ENCODE data around the gene FN1.

DNA sequence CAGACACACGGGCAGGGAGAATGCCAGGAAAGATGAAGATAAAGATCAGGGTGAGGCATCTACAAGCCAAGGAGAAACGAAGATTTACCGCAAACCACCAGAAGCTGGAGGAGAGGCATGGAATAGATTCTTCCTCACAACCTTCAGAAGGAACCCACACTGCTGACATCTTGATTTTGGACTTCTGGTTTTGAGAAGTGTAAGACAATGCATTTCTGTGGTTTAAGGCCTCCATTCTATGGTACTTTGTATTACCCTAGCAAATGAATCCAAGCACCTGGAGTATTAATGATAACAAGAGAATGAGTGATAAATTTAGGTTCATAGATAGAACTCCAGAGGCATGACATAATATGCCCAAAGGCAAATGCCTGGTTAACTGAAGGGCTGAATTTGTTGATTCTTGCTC lies 11.8 kb upstream of the FN1 start:
- TF ChIP-seq, protein P1, sequence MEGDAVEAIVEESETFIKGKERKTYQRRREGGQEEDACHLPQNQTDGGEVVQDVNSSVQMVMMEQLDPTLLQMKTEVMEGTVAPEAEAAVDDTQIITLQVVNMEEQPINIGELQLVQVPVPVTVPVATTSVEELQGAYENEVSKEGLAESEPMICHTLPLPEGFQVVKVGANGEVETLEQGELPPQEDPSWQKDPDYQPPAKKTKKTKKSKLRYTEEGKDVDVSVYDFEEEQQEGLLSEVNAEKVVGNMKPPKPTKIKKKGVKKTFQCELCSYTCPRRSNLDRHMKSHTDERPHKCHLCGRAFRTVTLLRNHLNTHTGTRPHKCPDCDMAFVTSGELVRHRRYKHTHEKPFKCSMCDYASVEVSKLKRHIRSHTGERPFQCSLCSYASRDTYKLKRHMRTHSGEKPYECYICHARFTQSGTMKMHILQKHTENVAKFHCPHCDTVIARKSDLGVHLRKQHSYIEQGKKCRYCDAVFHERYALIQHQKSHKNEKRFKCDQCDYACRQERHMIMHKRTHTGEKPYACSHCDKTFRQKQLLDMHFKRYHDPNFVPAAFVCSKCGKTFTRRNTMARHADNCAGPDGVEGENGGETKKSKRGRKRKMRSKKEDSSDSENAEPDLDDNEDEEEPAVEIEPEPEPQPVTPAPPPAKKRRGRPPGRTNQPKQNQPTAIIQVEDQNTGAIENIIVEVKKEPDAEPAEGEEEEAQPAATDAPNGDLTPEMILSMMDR (IDR thresholded peaks at IDR 0.05), result no peak
- TF ChIP-seq POLR2A (IDR thresholded peaks at IDR 0.05), result no peak

All from body of pancreas (tissue), 4 donors.